Inferior parietal cortex (tissue), 1 donor: ENCODE results near the gene EML5.
"Not testable (repeated sequence)": the region's sequence is repeated elsewhere in the genome, so short reads cannot be mapped to it uniquely, and the experiment has no call there.

Experiments used
- DNase-seq: peaks from one replicate; pipeline ENCODE4 v3.0.0-alpha.2; 2016; ENCODE audit errors: extremely low spot score

EML5 gene

GRCh38 chr14:88802596-88802995, 9.8 kb upstream of the EML5 start:
- no peak for DNase-seq

GRCh38 chr14:88799522-88799921, 6.8 kb upstream of the EML5 start:
- no peak for DNase-seq

- DNase-seq = no peak
Measured at GRCh38 chr14:88798156-88798555, 5.4 kb upstream of the EML5 start.

- no peak for DNase-seq
Measured at GRCh38 chr14:88793259-88793625, 489 bp upstream of the EML5 start.

DNA sequence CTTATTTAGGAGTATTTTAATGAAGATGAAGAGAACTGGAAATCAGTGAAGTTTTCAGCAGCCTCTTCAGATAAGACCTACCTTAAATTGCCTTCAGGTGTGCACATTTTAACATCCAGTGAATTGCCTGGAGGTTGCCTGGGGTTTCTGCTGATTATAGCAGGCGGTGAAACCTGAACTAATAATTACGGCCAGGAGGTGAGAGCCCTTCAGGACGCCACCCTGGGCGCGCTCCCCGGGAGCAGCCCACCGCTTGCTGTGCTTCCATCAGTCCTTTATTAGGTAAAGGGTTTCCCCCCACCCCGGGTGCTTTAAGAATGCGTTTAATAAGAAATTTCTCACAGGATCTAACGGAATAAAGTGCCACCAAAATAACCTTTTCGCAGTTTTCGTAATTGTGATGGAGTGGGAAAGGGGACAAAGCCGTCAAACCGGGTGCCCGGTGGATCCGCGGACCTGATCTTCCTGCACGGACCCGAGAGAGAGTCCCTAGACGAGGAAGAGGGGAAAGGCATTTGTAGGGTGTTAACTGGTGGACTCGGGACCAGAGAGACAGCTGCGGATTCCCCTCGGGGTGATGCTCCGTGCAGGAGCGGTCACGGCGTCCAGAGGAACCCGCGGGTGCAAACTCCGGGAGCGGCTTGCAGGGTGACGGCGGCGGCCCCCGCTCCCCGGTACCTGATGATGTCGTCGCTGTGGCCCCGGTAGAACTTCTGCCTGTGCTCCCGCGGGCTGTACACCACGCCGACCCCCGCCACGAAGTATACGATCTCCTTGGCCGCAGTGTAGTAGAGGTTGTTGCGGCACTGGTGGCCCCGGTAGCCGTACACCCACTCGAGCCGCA, 902 bp downstream of the EML5 start:
- peak; percentile 14 for DNase-seq

- peak; percentile 21 for DNase-seq
Measured at GRCh38 chr14:88791252-88791621, 1.5 kb downstream of the EML5 start.

- peak; percentile 15 for DNase-seq
Measured at GRCh38 chr14:88790501-88791251, 2.1 kb downstream of the EML5 start.

DNA sequence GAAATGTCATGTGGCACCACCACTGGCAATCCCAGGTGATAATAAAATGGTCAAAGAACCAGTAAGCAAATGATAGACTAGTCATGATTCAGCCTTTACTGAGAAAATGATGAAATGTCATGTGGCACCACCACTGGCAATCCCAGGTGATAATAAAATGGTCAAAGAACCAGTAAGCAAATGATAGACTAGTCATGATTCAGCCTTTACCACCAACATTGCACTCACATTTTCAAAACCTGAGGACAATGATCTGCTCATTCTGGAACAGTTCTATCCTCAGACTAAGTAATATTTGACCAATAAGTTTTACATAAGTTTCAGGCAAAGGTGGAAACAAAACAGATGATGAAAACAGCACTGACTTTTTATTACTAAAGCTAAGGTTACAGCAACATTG, 3.2 kb downstream of the EML5 start:
- DNase-seq = not testable (repeated sequence)

DNA sequence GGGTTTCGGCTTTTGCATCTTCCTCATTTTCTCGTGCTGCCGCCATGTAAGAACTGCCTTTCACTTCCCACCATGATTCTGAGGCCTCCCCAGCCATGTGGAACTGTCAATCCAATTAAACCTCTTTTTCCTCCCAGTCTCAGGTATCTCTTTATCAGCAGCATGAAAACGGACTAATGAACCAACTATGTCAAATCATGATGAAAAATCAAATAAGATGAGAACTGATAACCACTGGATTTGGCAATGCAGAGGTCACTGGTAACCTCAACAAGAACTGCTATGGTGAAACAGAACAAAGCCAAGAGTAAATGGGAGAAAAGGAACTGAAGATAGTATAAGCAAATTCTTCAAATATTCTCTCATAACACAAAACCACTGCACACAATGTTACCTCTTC, 6.0 kb downstream of the EML5 start:
- no peak for DNase-seq

DNA sequence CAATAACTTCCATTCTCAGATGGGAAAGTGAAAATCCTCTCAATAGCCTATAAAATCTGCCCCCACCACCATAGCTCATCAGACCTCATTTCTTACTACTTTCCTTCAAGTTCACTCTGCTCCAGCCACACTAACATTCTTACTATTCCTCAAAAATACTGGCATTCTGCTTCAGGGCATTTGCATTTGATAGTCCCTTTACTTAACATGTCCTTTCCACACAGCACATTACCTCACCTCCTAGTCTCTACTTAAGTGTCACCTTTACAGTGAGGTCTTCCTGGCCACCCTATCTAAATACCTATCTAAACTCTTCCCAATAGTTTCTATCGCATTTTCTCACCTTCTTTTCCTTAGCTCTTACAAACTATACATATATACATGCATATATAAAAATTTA, 6.8 kb downstream of the EML5 start:
- no peak for DNase-seq

DNA sequence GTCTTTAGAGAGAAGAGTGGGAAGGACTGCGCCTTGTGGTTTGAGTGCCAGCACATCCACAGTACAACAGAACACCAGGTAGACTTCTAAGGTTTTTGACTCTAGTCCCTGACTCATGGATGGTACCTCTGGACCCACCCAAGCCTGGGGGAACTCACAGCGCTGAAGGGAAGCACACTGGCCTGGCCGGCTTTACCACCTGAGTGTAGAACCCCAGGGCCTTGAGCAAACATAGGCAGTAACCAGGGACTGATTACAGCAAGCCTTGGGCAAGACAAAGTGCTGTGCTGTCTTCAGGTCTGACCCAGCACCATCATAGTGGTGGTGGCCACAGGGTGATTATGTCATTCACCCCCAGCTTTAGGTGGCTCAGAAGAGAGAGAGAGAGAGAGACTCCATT, 17.2 kb downstream of the EML5 start:
- no peak for DNase-seq

DNA sequence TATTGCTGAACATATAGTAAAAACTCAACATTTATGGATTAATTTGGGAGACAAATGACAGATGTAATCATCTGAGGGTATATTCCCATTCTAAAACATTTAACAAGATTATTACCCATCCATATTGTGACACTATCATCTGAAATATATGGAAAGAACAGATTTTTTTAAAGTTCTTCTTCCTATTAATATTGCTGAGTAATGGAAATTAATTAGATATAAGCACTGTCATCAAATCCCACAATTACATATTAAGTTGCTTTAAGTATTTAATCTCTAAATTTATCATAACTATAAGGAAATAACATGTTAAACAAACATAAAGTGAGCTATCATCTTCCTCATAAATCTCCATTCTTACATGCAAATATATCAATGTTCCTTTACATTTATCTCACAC, 22.0 kb downstream of the EML5 start:
- no peak for DNase-seq

- no peak for DNase-seq
Measured at GRCh38 chr14:88765130-88765529, 27.6 kb downstream of the EML5 start.

- no peak for DNase-seq
Measured at GRCh38 chr14:88753873-88754272, 38.9 kb downstream of the EML5 start.

DNA sequence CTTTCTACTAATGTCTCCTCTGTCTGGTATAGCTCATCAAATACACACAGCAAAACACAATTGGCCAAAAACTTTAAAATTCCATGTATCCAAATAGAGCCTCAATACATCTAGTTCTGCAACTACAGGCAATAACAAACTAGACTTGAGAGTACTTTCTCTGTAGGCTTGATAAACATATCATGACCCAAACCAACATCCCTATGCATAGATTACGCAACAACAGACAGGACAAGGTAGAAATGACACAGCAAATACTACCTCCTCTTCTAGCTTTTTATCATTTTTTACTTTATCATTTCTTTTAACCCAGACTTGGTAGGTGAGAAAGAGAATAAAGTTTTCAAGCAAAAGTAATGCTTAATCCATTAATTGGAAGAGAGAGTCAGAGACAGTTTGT, 41.8 kb downstream of the EML5 start:
- no peak for DNase-seq

- no peak for DNase-seq
Measured at GRCh38 chr14:88750413-88750812, 42.3 kb downstream of the EML5 start.

- no peak for DNase-seq
Measured at GRCh38 chr14:88749139-88749538, 43.6 kb downstream of the EML5 start.

DNA sequence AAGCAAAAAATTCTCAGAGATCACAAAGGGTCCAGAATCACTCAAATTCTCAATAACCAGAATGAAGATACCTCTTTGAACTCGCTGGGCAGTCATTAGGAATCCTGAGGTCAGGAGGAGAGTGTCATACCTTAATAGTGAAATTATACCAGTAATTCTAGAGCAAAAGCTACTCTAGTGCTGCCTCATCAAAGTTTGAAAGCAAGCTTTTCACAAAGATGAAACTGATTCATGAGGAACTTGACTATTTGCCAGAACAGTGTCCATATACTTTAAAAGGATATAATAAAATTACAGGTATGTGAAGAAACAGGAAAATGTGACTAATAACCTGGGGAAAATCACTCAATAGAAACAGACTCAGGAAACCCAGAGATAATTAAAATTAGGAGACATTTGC, 44.5 kb downstream of the EML5 start:
- DNase-seq = no peak

GRCh38 chr14:88746052-88746451, 46.7 kb downstream of the EML5 start:
- no peak for DNase-seq

DNA sequence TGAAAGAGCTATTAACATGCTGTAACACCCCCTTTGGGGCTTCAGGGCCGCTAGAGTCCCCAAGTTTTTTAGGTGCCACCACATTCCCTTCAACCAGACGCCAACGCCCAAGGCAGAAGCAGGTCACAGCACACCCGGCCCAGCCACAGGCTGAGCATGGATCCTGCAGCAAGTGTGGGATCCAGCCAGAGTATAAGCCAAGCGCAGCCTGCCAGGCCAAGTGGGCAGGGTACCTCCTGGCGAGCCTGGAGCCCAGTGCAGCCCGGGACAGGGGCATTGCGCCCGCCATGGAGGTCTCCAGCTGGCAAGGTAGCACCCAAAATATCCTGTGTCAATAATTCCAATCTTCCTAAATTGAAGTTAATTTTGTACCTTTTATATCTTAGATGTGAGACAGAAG, 55.5 kb downstream of the EML5 start:
- DNase-seq = no peak

- DNase-seq = no peak
Measured at GRCh38 chr14:88733121-88733520, 59.6 kb downstream of the EML5 start.

DNA sequence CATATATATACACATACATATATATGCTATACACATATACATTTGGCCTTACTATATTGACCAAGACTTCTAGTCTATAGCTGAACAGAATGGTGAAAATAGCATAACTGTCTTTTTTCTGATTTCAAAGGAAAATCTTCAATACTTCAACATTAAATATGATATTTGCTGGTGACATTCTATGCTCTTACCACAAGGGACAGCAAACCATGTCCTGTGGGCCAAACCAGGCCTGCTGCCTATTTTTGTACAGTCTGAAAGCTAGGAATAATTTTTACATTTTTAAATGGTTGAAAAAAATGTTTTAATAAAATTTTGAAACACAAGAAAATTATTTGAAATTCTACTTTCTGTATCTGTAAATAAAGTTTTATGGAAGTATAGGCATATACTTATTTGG, 63.6 kb downstream of the EML5 start:
- no peak for DNase-seq

DNA sequence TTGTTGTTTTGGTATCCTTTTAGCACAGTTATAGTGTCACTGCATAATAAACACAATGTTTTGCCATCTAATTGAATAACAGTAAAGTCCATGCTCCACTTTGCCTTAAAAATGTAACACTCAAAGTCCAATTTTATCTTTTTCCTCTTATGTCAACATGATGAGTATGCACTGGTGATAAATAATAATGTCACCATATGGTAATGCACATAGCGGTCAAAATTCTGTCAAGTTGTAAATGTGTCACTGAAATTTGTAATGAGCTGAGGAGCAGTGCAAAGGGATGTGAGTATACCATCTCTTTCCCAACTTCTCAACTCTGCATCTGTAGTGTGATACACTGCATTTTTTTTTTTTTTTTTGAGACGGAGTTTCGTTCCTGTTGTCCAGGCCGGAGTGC, 65.7 kb downstream of the EML5 start:
- no peak for DNase-seq
